ENCODE measurements around the gene GPS1.

Gene GPS1

GRCh38 chr17:82090549-82091263 lies 39.0 kb downstream of the GPS1 start:
- DNase-seq (ENCODE audit: low spot score in 2 of 2) (no peak), ATAC-seq (no peak)
- peaks cover 96% of the 10 kb centered on the region for H3K36me3 Mint-ChIP-seq
- no peak overlapping the region for H3K27ac Mint-ChIP-seq
- H3K4me3 Mint-ChIP-seq, result no peak overlapping the region
- H3K9me3 Mint-ChIP-seq, result no peaks in the 10 kb centered on the region
- peaks cover 5% of the 10 kb centered on the region for H3K4me1 Mint-ChIP-seq

GRCh38 chr17:82091264-82092066 lies 39.8 kb downstream of the GPS1 start:
- Mint-ChIP-seq H3K4me1 (peaks cover 12% of the 10 kb centered on the region), H3K27ac (no peak overlapping the region), H3K4me3 (no peak overlapping the region), H3K36me3 (peaks cover 96% of the 10 kb centered on the region), H3K9me3 (no peaks in the 10 kb centered on the region)
- DNase-seq (ENCODE audit: low spot score in 2 of 2) (no peak), ATAC-seq (no peak)

- H3K27ac Mint-ChIP-seq, result no peak overlapping the region
- no peaks in the 10 kb centered on the region for H3K9me3 Mint-ChIP-seq
- H3K4me3 Mint-ChIP-seq, result no peak overlapping the region
- ATAC-seq (no peak), DNase-seq (ENCODE audit: low spot score in 2 of 2) (no peak)
- H3K36me3 Mint-ChIP-seq, result peaks cover 96% of the 10 kb centered on the region
- H3K4me1 Mint-ChIP-seq, result peaks cover 15% of the 10 kb centered on the region
Observed at GRCh38 chr17:82092094-82092586, 40.4 kb downstream of the GPS1 start.

- Mint-ChIP-seq H3K4me3 (no peak overlapping the region), H3K27ac (no peak overlapping the region), H3K36me3 (peaks cover 95% of the 10 kb centered on the region), H3K9me3 (no peaks in the 10 kb centered on the region), H3K4me1 (peaks cover 15% of the 10 kb centered on the region)
- no peak for DNase-seq (ENCODE audit: low spot score in 2 of 2)
- ATAC-seq, result no peak
Observed at GRCh38 chr17:82092628-82092994, 40.9 kb downstream of the GPS1 start.

- H3K4me1 Mint-ChIP-seq, result peaks cover 15% of the 10 kb centered on the region
- H3K4me3 Mint-ChIP-seq, result no peak overlapping the region
- H3K27ac Mint-ChIP-seq, result no peak overlapping the region
- no peak for ATAC-seq
- peaks cover 89% of the 10 kb centered on the region for H3K36me3 Mint-ChIP-seq
- H3K9me3 Mint-ChIP-seq, result no peaks in the 10 kb centered on the region
- DNase-seq (ENCODE audit: low spot score in 2 of 2), result no peak
Observed at GRCh38 chr17:82092995-82093751, 41.5 kb downstream of the GPS1 start.

- Mint-ChIP-seq H3K4me3 (peak overlapping the region; percentile 68), H3K9me3 (no peaks in the 10 kb centered on the region), H3K4me1 (peaks cover 22% of the 10 kb centered on the region), H3K36me3 (peaks cover 77% of the 10 kb centered on the region), H3K27ac (no peak overlapping the region)
- ATAC-seq (no peak), DNase-seq (ENCODE audit: low spot score in 2 of 2) (no peak)
Observed at GRCh38 chr17:82094931-82095776, 43.5 kb downstream of the GPS1 start.

GRCh38 chr17:82095777-82096708 lies 44.3 kb downstream of the GPS1 start:
- peaks cover 22% of the 10 kb centered on the region for H3K4me1 Mint-ChIP-seq
- no peak for ATAC-seq

GRCh38 chr17:82096709-82097183 lies 45.0 kb downstream of the GPS1 start:
- DNase-seq (ENCODE audit: low spot score in 2 of 2), result no peak
- Mint-ChIP-seq H3K36me3 (peaks cover 61% of the 10 kb centered on the region), H3K4me1 (peaks cover 22% of the 10 kb centered on the region), H3K27ac (no peak overlapping the region), H3K9me3 (no peaks in the 10 kb centered on the region), H3K4me3 (peak overlapping the region; percentile 68)
- ATAC-seq, result no peak

More at GRCh38 chr17:82095777-82096708, 44.3 kb downstream of the GPS1 start:
- DNase-seq (ENCODE audit: low spot score in 2 of 2), result no peak
- Mint-ChIP-seq H3K27ac (no peak overlapping the region), H3K36me3 (peaks cover 68% of the 10 kb centered on the region), H3K9me3 (no peaks in the 10 kb centered on the region), H3K4me3 (peak overlapping the region; percentile 68)

GRCh38 chr17:82097184-82097918 lies 45.7 kb downstream of the GPS1 start:
- DNase-seq (ENCODE audit: low spot score in 2 of 2) (peak; percentile 44 to 83), ATAC-seq (peak; percentile 1)
- H3K36me3 Mint-ChIP-seq, result peaks cover 55% of the 10 kb centered on the region
- peaks cover 22% of the 10 kb centered on the region for H3K4me1 Mint-ChIP-seq
- no peaks in the 10 kb centered on the region for H3K9me3 Mint-ChIP-seq
- H3K27ac Mint-ChIP-seq, result peak overlapping the region; percentile 48
- H3K4me3 Mint-ChIP-seq, result peak overlapping the region; percentile 68

GRCh38 chr17:82097919-82098168 lies 46.1 kb downstream of the GPS1 start:
- DNase-seq (ENCODE audit: low spot score in 2 of 2) (no peak), ATAC-seq (no peak)
- peaks cover 50% of the 10 kb centered on the region for H3K36me3 Mint-ChIP-seq
- H3K27ac Mint-ChIP-seq, result peak overlapping the region; percentile 48
- H3K9me3 Mint-ChIP-seq, result no peaks in the 10 kb centered on the region
- H3K4me1 Mint-ChIP-seq, result peaks cover 22% of the 10 kb centered on the region
- H3K4me3 Mint-ChIP-seq, result peak overlapping the region; percentile 68

GRCh38 chr17:82098169-82098938 lies 46.7 kb downstream of the GPS1 start, which contains the start of gene FASN:
Gene FASN, minus strand, starts transcription at chr17:82098236. Its CDS starts 1,791 bp downstream, at chr17:82096445.
- peak within 1 kb of the TSS; percentile 79 for H3K27ac Mint-ChIP-seq

GRCh38 chr17:82098939-82099763 lies 47.5 kb downstream of the GPS1 start:
- H3K27ac Mint-ChIP-seq, result peak overlapping the region; percentile 79
- peaks cover 37% of the 10 kb centered on the region for H3K36me3 Mint-ChIP-seq
- DNase-seq (ENCODE audit: low spot score in 2 of 2) (no peak), ATAC-seq (peak; percentile 3)
- peaks cover 18% of the 10 kb centered on the region for H3K4me1 Mint-ChIP-seq
- peak overlapping the region; percentile 77 for H3K4me3 Mint-ChIP-seq
- no peaks in the 10 kb centered on the region for H3K9me3 Mint-ChIP-seq

More at GRCh38 chr17:82098169-82098938, 46.7 kb downstream of the GPS1 start, which contains the start of gene FASN:
- no peaks in the 10 kb centered on the region for H3K9me3 Mint-ChIP-seq
- H3K36me3 Mint-ChIP-seq, result peaks cover 45% of the 10 kb centered on the region
- peak; percentile 89 for ATAC-seq
- H3K4me1 Mint-ChIP-seq, result peaks cover 19% of the 10 kb centered on the region
- peak within 1 kb of the TSS; percentile 77 for H3K4me3 Mint-ChIP-seq
- peak; percentile 89 to 96 for DNase-seq (ENCODE audit: low spot score in 2 of 2)
